T-cell (primary cell): Measurements from ENCODE around the gene RUNX2. TPM values are rescaled to one million over a fixed set of nuclear protein-coding genes. Genes with fewer than 3 reads are reported as not detected.

Source experiments
- ATAC-seq, 4 experiments: fragments of 200-7000 bp in 3 of 4; fragments of 150-1000 bp in 1 of 4; cut with Tn5 transposase; replicated peaks in 1 of 4; 1 replicate in 3 of 4; 2 replicates in 1 of 4; pipeline ENCODE4 v1.10.0; 2021; ENCODE audit warnings: moderate library complexity in 3 of 4, mild to moderate bottlenecking in 2 of 4, moderate number of reproducible peaks in 1 of 4
- CTCF ChIA-PET, 2 donors: fragments of 300-600 bp; sonication (Branson Sonifier 250); formaldehyde crosslinking; loops; one replicate each; lab custom pipeline; 2022; ENCODE audit warnings: antibody characterized with exemption in 2 of 2; lab: Charles Lee
- POLR2A ChIA-PET, 2 donors: fragments of 300-600 bp; sonication (Branson Sonifier 250); formaldehyde crosslinking; loops; one replicate each; lab custom pipeline; 2022; ENCODE audit warnings: antibody characterized with exemption in 2 of 2; lab: Charles Lee
- DNase-seq, 35 experiments: peaks; one replicate each; pipeline versions ENCODE4 v3.0.0 to v3.0.0-alpha.2; 2013 to 2023
- H3K27ac ChIP-seq: one replicate; pipeline ENCODE4 v1.5.1; 2013; ENCODE audit warnings: low read length
- H3K27me3 ChIP-seq, 2 experiments: replicated peaks in 1 of 2; 1 replicate in 1 of 2; 2 replicates in 1 of 2; pipeline versions ENCODE4 v1.6.1 to v1.7.0; 2013; ENCODE audit warnings: low read length in 1 of 2, mixed read lengths in 1 of 2; ENCODE audit not compliant: control insufficient read depth in 2 of 2, insufficient read depth in 2 of 2; ENCODE audit errors: extremely low read depth in 1 of 2
- H3K36me3 ChIP-seq, 2 donors: 1 replicate in 1 of 2; 2 replicates in 1 of 2; pipeline versions ENCODE4 v1.6.1 to v1.7.0; 2013; ENCODE audit warnings: low read length in 1 of 2; ENCODE audit not compliant: control insufficient read depth in 2 of 2, insufficient read depth in 1 of 2; ENCODE audit errors: extremely low read depth in 1 of 2
- H3K4me1 ChIP-seq, 2 experiments: 1 replicate in 1 of 2; 2 replicates in 1 of 2; pipeline versions ENCODE4 v1.6.1 to v1.7.0; 2013; ENCODE audit warnings: low read length in 2 of 2, mixed read lengths in 1 of 2; ENCODE audit not compliant: insufficient read depth in 2 of 2, control insufficient read depth in 1 of 2; ENCODE audit errors: extremely low read depth in 1 of 2
- H3K4me3 ChIP-seq, 2 donors: 1 replicate in 1 of 2; 2 replicates in 1 of 2; pipeline versions ENCODE4 v1.5.1 to v1.7.0; 2013; ENCODE audit warnings: mild to moderate bottlenecking in 2 of 2, low read length in 1 of 2, moderate library complexity in 1 of 2; ENCODE audit not compliant: control insufficient read depth in 1 of 2; ENCODE audit errors: extremely low read depth in 1 of 2
- H3K9me3 ChIP-seq: 2 replicates; pipeline ENCODE4 v1.7.0; 2013
- H3K27ac Mint-ChIP-seq, 2 donors: one replicate each; pipeline ENCODE4 v1.8.0; 2020 to 2021; ENCODE audit warnings: mild to moderate bottlenecking in 2 of 2, mixed read lengths in 2 of 2
- H3K27me3 Mint-ChIP-seq, 2 donors: one replicate each; pipeline ENCODE4 v1.8.0; 2021 to 2022; ENCODE audit warnings: mixed read lengths in 2 of 2
- H3K36me3 Mint-ChIP-seq: one replicate; pipeline ENCODE4 v1.8.0; 2021; ENCODE audit warnings: mixed read lengths
- H3K4me1 Mint-ChIP-seq, 3 donors: one replicate each; pipeline ENCODE4 v1.8.0; 2020 to 2022; ENCODE audit warnings: mixed read lengths in 3 of 3, mild to moderate bottlenecking in 1 of 3
- H3K4me3 Mint-ChIP-seq, 3 donors: one replicate each; pipeline ENCODE4 v1.8.0; 2020 to 2022; ENCODE audit warnings: mild to moderate bottlenecking in 3 of 3, mixed read lengths in 3 of 3, moderate library complexity in 3 of 3
- H3K9me3 Mint-ChIP-seq, 3 donors: one replicate each; pipeline ENCODE4 v1.8.0; 2020 to 2022; ENCODE audit warnings: mixed read lengths in 3 of 3
- WGBS: methylation state at CpG from one replicate; pipeline ENCODE4 v1.1.5; 2013; ENCODE audit warnings: missing lambda C conversion rate; ENCODE audit not compliant: insufficient coverage; 5-methylcytosine and 5-hydroxymethylcytosine counted together
- total RNA-seq, 35 experiments: library from RNA in 6 of 35; stranded (reverse) in 6 of 35; fragments of 120-200 nt in 1 of 35; gene quantifications; one replicate each; pipeline versions ENCODE4 v1.2.1 to v1.2.4 and lab custom pipeline; 2013 to 2026

RUNX2 gene
- total RNA-seq, 5 donors from 2014 or later (not counting 1 experiment from before 2014, with no cell fraction given), result 14.4 to 31.8 (median 22.4) TPM

DNA sequence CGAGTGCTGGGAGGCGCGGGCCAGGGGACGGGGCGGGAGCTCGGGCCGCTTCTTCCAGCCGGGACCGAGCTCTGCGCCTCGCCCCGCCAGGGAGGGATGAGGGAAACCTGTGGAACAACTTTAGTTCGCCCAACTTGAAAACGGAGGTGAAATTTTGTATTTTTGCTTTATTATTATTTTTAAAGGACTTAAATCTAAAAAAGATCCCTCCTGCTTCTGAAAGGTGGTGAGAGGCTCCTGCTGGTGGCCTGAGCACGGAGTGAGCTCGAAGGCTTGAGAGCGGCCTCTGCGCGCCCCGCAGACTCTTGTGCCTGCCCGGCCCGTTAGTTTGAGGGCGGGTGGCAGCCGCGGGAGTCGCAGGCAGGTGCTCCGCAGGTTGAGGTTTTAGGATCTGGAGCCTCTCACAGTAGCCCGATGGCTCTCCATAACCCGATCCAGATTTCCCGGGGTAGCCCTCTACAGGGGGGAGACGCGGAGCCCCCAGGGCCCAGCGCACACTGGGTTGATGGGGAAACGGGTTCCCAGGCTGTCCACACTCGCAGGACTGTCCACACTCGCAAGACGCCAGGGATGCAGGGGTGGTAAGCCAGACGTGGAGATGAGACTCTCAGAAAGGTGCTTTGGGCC is 95.8 kb downstream of the RUNX2 start:
- Histone ChIP-seq H3K36me3 (no peaks in the 10 kb centered on the region), H3K27ac (peak overlapping the region; percentile 79), H3K9me3 (no peaks in the 10 kb centered on the region), H3K4me3 (peak overlapping the region; percentile 38 to 87), H3K4me1 (peaks cover 20 to 44% of the 10 kb centered on the region in 2 experiments), H3K27me3 (peaks cover 0 to 31% of the 10 kb centered on the region in 2 experiments)
- Mint-ChIP-seq H3K36me3 (no peaks in the 10 kb centered on the region), H3K4me3 (peak overlapping the region; percentile 89 to 93 (median 90)), H3K27me3 (peaks cover 15 to 23% of the 10 kb centered on the region in 2 donors), H3K27ac (peak overlapping the region; percentile 90 to 92), H3K4me1 (peaks cover 42 to 63% (median 55%) of the 10 kb centered on the region in 3 donors), H3K9me3 (no peaks in the 10 kb centered on the region)
- DNase-seq (peak in 7 of 35 experiments; percentile 7 to 35 (median 19)), ATAC-seq (no peak)
- 21% methylated on average over 28 of the region's 38 CpGs for WGBS
- ChIA-PET POLR2A (no interaction called here), CTCF (no interaction called here)

DNA sequence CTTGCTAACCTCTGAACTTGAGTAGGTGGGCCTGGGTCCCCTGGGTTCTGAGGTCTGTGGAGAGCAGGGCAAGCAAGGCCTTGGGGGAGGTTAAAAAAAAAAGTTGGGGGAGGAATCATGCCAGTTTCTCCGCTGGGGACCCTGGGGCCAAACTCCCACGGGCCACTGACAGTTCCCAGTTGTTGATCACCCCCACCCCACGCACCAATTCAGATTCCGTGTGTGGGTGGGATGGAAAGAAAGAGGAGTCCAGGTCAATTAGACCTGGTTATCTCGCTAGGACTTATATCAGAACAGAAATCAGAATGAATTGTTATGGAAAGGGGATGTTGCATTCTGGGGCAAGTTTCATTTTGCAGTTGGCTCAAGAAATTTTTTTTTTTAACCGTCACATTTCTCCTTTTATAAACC is 96.3 kb downstream of the RUNX2 start:
- ATAC-seq, result no peak
- Mint-ChIP-seq H3K4me1 (peaks cover 42 to 64% (median 56%) of the 10 kb centered on the region in 3 donors), H3K27me3 (peaks cover 11 to 18% of the 10 kb centered on the region in 2 donors), H3K27ac (peak overlapping the region; percentile 90 to 92), H3K36me3 (no peaks in the 10 kb centered on the region), H3K4me3 (peak overlapping the region; percentile 89 to 93 (median 90)), H3K9me3 (no peaks in the 10 kb centered on the region)
- Histone ChIP-seq H3K9me3 (no peaks in the 10 kb centered on the region), H3K36me3 (no peaks in the 10 kb centered on the region), H3K27me3 (peaks cover 0 to 29% of the 10 kb centered on the region in 2 experiments), H3K4me1 (peaks cover 21 to 41% of the 10 kb centered on the region in 2 experiments), H3K4me3 (peak overlapping the region; percentile 38 to 87), H3K27ac (peak overlapping the region; percentile 79)
- no CpG with 5 or more reads among the region's 6 CpGs for WGBS
- POLR2A ChIA-PET, result interaction anchor here in 1 of 2 donors (0.7 kb wide), 1 partner anchor 753 kb away, joined by 4 read pairs; no protein-coding TSS in a partner anchor
- no peak for DNase-seq
- CTCF ChIA-PET, result no interaction called here

DNA sequence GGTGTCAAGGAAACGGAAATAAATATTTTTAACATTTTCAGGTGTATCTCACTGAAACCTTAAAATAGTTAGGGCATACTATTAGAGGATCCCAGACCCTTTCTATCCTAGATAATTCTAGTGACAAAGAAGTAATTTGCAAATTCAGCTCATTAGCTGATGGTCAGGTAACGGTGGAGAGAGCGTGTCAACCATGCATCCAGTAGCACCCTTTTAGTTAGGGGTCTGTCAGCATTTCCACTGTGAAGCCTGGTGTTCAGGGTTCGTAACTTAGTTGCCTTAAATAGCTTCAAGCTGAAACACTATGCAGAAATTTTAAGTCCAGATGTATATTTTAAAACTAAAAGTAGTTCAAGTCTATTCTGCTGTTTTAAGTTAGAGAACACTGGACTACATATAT is 98.1 kb downstream of the RUNX2 start:
- Mint-ChIP-seq H3K4me1 (peaks cover 25 to 62% (median 57%) of the 10 kb centered on the region in 3 donors), H3K27me3 (peaks cover 4 to 7% of the 10 kb centered on the region in 2 donors), H3K4me3 (peak overlapping the region in 1 of 3 donors; percentile 50), H3K9me3 (no peaks in the 10 kb centered on the region), H3K36me3 (no peaks in the 10 kb centered on the region), H3K27ac (peak overlapping the region; percentile 30 to 60)
- H3K9me3 ChIP-seq, result no peaks in the 10 kb centered on the region
- ChIA-PET POLR2A (no interaction called here), CTCF (interaction anchor here in 1 of 2 donors (0.5 to 1.1 kb wide), 3 partner anchors 49 to 1016 kb away, joined by 3 to 4 read pairs (median 3); partner anchors contain the start of gene SUPT3H)
- ATAC-seq, result no peak
- H3K4me1 ChIP-seq, result peaks cover 8 to 24% of the 10 kb centered on the region in 2 experiments
- 89% methylated on average over 2 of the region's 4 CpGs for WGBS
- no peak overlapping the region for H3K4me3 ChIP-seq
- H3K36me3 ChIP-seq, result no peaks in the 10 kb centered on the region
- peak overlapping the region; percentile 49 for H3K27ac ChIP-seq
- no peak for DNase-seq
- H3K27me3 ChIP-seq, result peaks cover 0 to 21% of the 10 kb centered on the region in 2 experiments

- peak overlapping the region; percentile 76 to 79 for H3K27ac Mint-ChIP-seq
- no peak for ATAC-seq
- Histone ChIP-seq H3K27me3 (peaks cover 0 to 12% of the 10 kb centered on the region in 2 experiments), H3K4me3 (no peak overlapping the region), H3K4me1 (peaks cover 8 to 21% of the 10 kb centered on the region in 2 experiments), H3K27ac (peak overlapping the region; percentile 16), H3K9me3 (no peaks in the 10 kb centered on the region), H3K36me3 (no peaks in the 10 kb centered on the region)
- POLR2A ChIA-PET, result no interaction called here
- no peaks in the 10 kb centered on the region for H3K9me3 Mint-ChIP-seq
- no peak overlapping the region for H3K4me3 Mint-ChIP-seq
- H3K4me1 Mint-ChIP-seq, result peaks cover 30 to 64% (median 61%) of the 10 kb centered on the region in 3 donors
- DNase-seq, result no peak
- no CpG with 5 or more reads among the region's 2 CpGs for WGBS
- H3K27me3 Mint-ChIP-seq, result peaks cover 0 to 2% of the 10 kb centered on the region in 2 donors
- peaks cover 3% of the 10 kb centered on the region for H3K36me3 Mint-ChIP-seq
- CTCF ChIA-PET, result no interaction called here
Measured at GRCh38 chr6:45427726-45428125, 99.6 kb downstream of the RUNX2 start.

GRCh38 chr6:45428727-45429126 is 100.6 kb downstream of the RUNX2 start:
- peak overlapping the region; percentile 63 to 81 for H3K27ac Mint-ChIP-seq
- H3K36me3 ChIP-seq, result no peaks in the 10 kb centered on the region
- peaks cover 0 to 5% of the 10 kb centered on the region in 2 experiments for H3K27me3 ChIP-seq
- peak overlapping the region in 1 of 3 donors; percentile 10 for H3K4me3 Mint-ChIP-seq
- DNase-seq (peak in 1 of 35 experiments; percentile 28), ATAC-seq (peak in 2 of 4 experiments; percentile 25 to 76)
- CTCF ChIA-PET, result interaction anchor here (0.6 kb wide), 3 partner anchors 286 to 1238 kb away, joined by 3 to 5 read pairs (median 5); no protein-coding TSS in a partner anchor
- H3K27me3 Mint-ChIP-seq, result no peaks in the 10 kb centered on the region
- POLR2A ChIA-PET, result interaction anchor here (0.6 to 0.7 kb wide), 3 partner anchors 42 to 170 kb away, joined by 3 to 7 read pairs (median 4); no protein-coding TSS in a partner anchor
- H3K9me3 Mint-ChIP-seq, result no peaks in the 10 kb centered on the region
- no CpG with 5 or more reads among the region's 2 CpGs for WGBS
- H3K9me3 ChIP-seq, result no peaks in the 10 kb centered on the region
- H3K4me1 ChIP-seq, result peaks cover 11 to 13% of the 10 kb centered on the region in 2 experiments
- no peak overlapping the region for H3K4me3 ChIP-seq
- peak overlapping the region; percentile 16 for H3K27ac ChIP-seq
- H3K36me3 Mint-ChIP-seq, result peaks cover 3% of the 10 kb centered on the region
- peaks cover 28 to 70% (median 69%) of the 10 kb centered on the region in 3 donors for H3K4me1 Mint-ChIP-seq

GRCh38 chr6:45430590-45431202 is 102.6 kb downstream of the RUNX2 start:
- peaks cover 5 to 14% of the 10 kb centered on the region in 2 experiments for H3K4me1 ChIP-seq
- H3K27me3 ChIP-seq, result no peaks in the 10 kb centered on the region
- H3K27ac ChIP-seq, result no peak overlapping the region
- 74% methylated on average over 2 of the region's 2 CpGs for WGBS
- H3K9me3 ChIP-seq, result no peaks in the 10 kb centered on the region
- POLR2A ChIA-PET, result interaction anchor here in 1 of 2 donors (0.6 kb wide), 1 partner anchor 9 kb away, joined by 5 read pairs; no protein-coding TSS in a partner anchor
- Mint-ChIP-seq H3K9me3 (no peaks in the 10 kb centered on the region), H3K4me3 (no peak overlapping the region), H3K27me3 (no peaks in the 10 kb centered on the region), H3K36me3 (peaks cover 3% of the 10 kb centered on the region), H3K4me1 (peaks cover 35 to 68% (median 67%) of the 10 kb centered on the region in 3 donors), H3K27ac (peak overlapping the region; percentile 62 to 85)
- no peak overlapping the region for H3K4me3 ChIP-seq
- CTCF ChIA-PET, result no interaction called here
- DNase-seq (no peak), ATAC-seq (no peak)
- H3K36me3 ChIP-seq, result no peaks in the 10 kb centered on the region
